WTC11 (cell line): ENCODE measurements around the gene EBP. TPM values are rescaled to one million over a fixed set of nuclear protein-coding genes. Genes with fewer than 3 reads are reported as not detected.

Source experiments
- ATAC-seq: fragments of 200-7000 bp; cut with Tn5 transposase; 2 replicates; pipeline ENCODE4 v1.10.0; 2021; ENCODE audit warnings: mild to moderate bottlenecking, moderate library complexity
- CTCF ChIA-PET: fragments of 300-600 bp; sonication (Branson Sonifier 250); formaldehyde crosslinking; loops from one replicate; lab custom pipeline; 2021; ENCODE audit warnings: antibody characterized with exemption; lab: Charles Lee
- POLR2A ChIA-PET: fragments of 350-600 bp; sonication (Branson Sonifier 250); formaldehyde crosslinking; loops from one replicate; lab custom pipeline; 2021; ENCODE audit warnings: antibody characterized with exemption; lab: Charles Lee
- DNase-seq: peaks from one replicate; pipeline ENCODE4 v3.0.0; 2021; ENCODE audit warnings: low spot score
- H3K27ac Mint-ChIP-seq: 2 replicates; pipeline ENCODE4 v1.8.0; 2021; ENCODE audit warnings: mixed read lengths
- H3K27me3 Mint-ChIP-seq: 2 replicates; pipeline ENCODE4 v1.8.0; 2021; ENCODE audit warnings: low read depth, mild to moderate bottlenecking, moderate library complexity, mixed read lengths
- H3K36me3 Mint-ChIP-seq: 2 replicates; pipeline ENCODE4 v1.8.0; 2021; ENCODE audit warnings: mixed read lengths
- H3K4me1 Mint-ChIP-seq: 2 replicates; pipeline ENCODE4 v1.8.0; 2022; ENCODE audit warnings: mixed read lengths
- H3K4me3 Mint-ChIP-seq: 2 replicates; pipeline ENCODE4 v1.8.0; 2021; ENCODE audit warnings: mild to moderate bottlenecking, moderate library complexity, mixed read lengths
- H3K9me3 Mint-ChIP-seq: 2 replicates; pipeline ENCODE4 v1.8.0; 2021; ENCODE audit warnings: mixed read lengths
- ATF1 ChIP-seq: sonication (generic); formaldehyde crosslinking; IDR thresholded peaks from 2 replicates; pipeline ENCODE4 v1.8.1; 2023; ENCODE audit warnings: mild to moderate bottlenecking, moderate library complexity, missing genetic modification reagents
- EMX1 ChIP-seq: fragments of 250-450 bp; sonication (Bioruptor Pico); IDR thresholded peaks from 2 replicates; pipeline ENCODE4 v1.8.0; 2021; ENCODE audit warnings: mild to moderate bottlenecking
- ESRRA ChIP-seq: sonication (generic); formaldehyde crosslinking; IDR thresholded peaks from 2 replicates; pipeline ENCODE4 v1.8.1; 2022; ENCODE audit warnings: mild to moderate bottlenecking, missing genetic modification reagents, borderline replicate concordance
- FOXJ3 ChIP-seq: sonication (generic); formaldehyde crosslinking; IDR thresholded peaks from 2 replicates; pipeline ENCODE4 v1.9.0; 2021; ENCODE audit warnings: missing genetic modification reagents, mild to moderate bottlenecking, borderline replicate concordance
- GTF2I ChIP-seq: fragments of 250-450 bp; sonication (Bioruptor Pico); conservative IDR thresholded peaks from 2 replicates; pipeline ENCODE4 v1.4.0; 2021; ENCODE audit warnings: mild to moderate bottlenecking
- JAZF1 ChIP-seq: fragments of 250-450 bp; sonication (Bioruptor Pico); IDR thresholded peaks from 2 replicates; pipeline ENCODE4 v1.9.0; 2021; ENCODE audit warnings: moderate library complexity, mild to moderate bottlenecking, inconsistent platforms
- JUN ChIP-seq: sonication (generic); formaldehyde crosslinking; IDR thresholded peaks from 2 replicates; pipeline ENCODE4 v1.8.0; 2023; ENCODE audit warnings: mild to moderate bottlenecking, missing genetic modification reagents
- KAT7 ChIP-seq: sonication (generic); formaldehyde crosslinking; IDR thresholded peaks from 2 replicates; pipeline ENCODE4 v1.8.1; 2023; ENCODE audit warnings: missing genetic modification reagents, mild to moderate bottlenecking, borderline replicate concordance
- NFE2L1 ChIP-seq: sonication (generic); formaldehyde crosslinking; IDR thresholded peaks from 2 replicates; pipeline ENCODE4 v1.8.1; 2023; ENCODE audit warnings: missing genetic modification reagents
- NFYB ChIP-seq: sonication (generic); formaldehyde crosslinking; conservative IDR thresholded peaks from 2 replicates; pipeline ENCODE4 v1.8.0; 2022; ENCODE audit warnings: low read depth, missing genetic modification reagents
- NR3C1 ChIP-seq: sonication (generic); formaldehyde crosslinking; conservative IDR thresholded peaks from 2 replicates; pipeline ENCODE4 v1.8.1; 2023; ENCODE audit warnings: low read depth, mild to moderate bottlenecking, missing genetic modification reagents
- STAT6 ChIP-seq: sonication (generic); formaldehyde crosslinking; conservative IDR thresholded peaks from 2 replicates; pipeline ENCODE4 v1.8.1; 2023; ENCODE audit warnings: mild to moderate bottlenecking, low read depth, missing genetic modification reagents, moderate library complexity
- ZNF232 ChIP-seq: sonication (generic); formaldehyde crosslinking; IDR thresholded peaks from 2 replicates; pipeline ENCODE4 v1.8.0; 2022; ENCODE audit warnings: mild to moderate bottlenecking, missing genetic modification reagents
- ZNF263 ChIP-seq: sonication (generic); formaldehyde crosslinking; IDR thresholded peaks from 2 replicates; pipeline ENCODE4 v1.8.1; 2022; ENCODE audit warnings: low read depth, mild to moderate bottlenecking, moderate library complexity, missing genetic modification reagents
- ZNF281 ChIP-seq: sonication (generic); formaldehyde crosslinking; IDR thresholded peaks from 2 replicates; pipeline ENCODE4 v1.8.0; 2023; ENCODE audit warnings: mild to moderate bottlenecking, missing genetic modification reagents
- ZNF317 ChIP-seq: sonication (generic); formaldehyde crosslinking; IDR thresholded peaks from 2 replicates; pipeline ENCODE4 v1.8.1; 2023; ENCODE audit warnings: low read depth, mild to moderate bottlenecking, moderate library complexity, missing genetic modification reagents, borderline replicate concordance
- ZNF396 ChIP-seq: fragments of 250-450 bp; sonication (Bioruptor Pico); IDR thresholded peaks from 2 replicates; pipeline ENCODE4 v1.8.0; 2021; ENCODE audit warnings: mild to moderate bottlenecking, moderate library complexity, borderline replicate concordance
- total RNA-seq: library from RNA; stranded (reverse); gene quantifications from 3 replicates; pipeline ENCODE4 v1.2.3, GENCODE V29; 2021
- TF ChIP-seq, protein P1 (sequence below): sonication (generic); formaldehyde crosslinking; IDR thresholded peaks from 2 replicates; pipeline ENCODE4 v1.8.1; 2022; ENCODE audit warnings: low read depth, missing genetic modification reagents, borderline replicate concordance
- TF ChIP-seq, protein P2 (sequence below): sonication (generic); formaldehyde crosslinking; IDR thresholded peaks from 2 replicates; pipeline ENCODE4 v1.8.1; 2023; ENCODE audit warnings: mild to moderate bottlenecking, missing genetic modification reagents, moderate library complexity

EBP gene
- total RNA-seq, 1 experiment from 2014 or later, result 129 TPM

DNA sequence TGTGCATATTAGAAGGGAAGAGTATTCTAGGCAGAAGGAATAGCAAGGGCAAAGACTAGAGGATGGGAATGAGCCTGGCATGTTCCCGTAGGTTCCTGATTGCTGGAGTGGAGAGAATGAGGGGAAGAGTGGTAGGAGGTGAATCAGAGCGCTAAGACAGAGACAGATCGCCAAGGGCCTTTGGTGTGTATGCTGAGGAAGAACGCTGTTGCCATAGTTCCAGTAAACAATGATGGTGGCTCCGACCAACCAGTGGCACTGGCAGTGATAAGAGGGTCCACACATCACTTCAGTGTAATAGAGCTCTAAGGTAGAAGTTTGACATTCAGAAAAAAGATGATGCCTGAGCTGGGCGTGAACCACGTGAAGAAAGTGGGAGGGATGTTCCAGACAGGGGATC, 18.9 kb downstream of the EBP start:
- POLR2A ChIA-PET, result no interaction called here
- Mint-ChIP-seq H3K4me3 (peak overlapping the region; percentile 84), H3K36me3 (peaks cover 5% of the 10 kb centered on the region), H3K27me3 (no peaks in the 10 kb centered on the region), H3K4me1 (peaks cover 7% of the 10 kb centered on the region), H3K9me3 (no peaks in the 10 kb centered on the region), H3K27ac (peak overlapping the region; percentile 90)
- CTCF ChIA-PET, result interaction anchor here (0.8 to 1.2 kb wide), 2 partner anchors 8 to 18 kb away, joined by 3 to 4 read pairs; no protein-coding TSS in a partner anchor
- ATAC-seq (no peak), DNase-seq (no peak)
- TF ChIP-seq FOXJ3 (CRISPR knock-in tag), result no peak
- no peak for TF ChIP-seq JUN (CRISPR knock-in tag)
- TF ChIP-seq NFYB (CRISPR knock-in tag), result no peak
- TF ChIP-seq ZNF263 (CRISPR knock-in tag), result no peak
- no peak for TF ChIP-seq NR3C1 (CRISPR knock-in tag)
- TF ChIP-seq NFE2L1 (CRISPR knock-in tag), result no peak
- no peak for TF ChIP-seq STAT6 (CRISPR knock-in tag)
- TF ChIP-seq ZNF396 (CRISPR knock-in tag), result no peak
- TF ChIP-seq EMX1, result no peak
- TF ChIP-seq, protein P1, sequence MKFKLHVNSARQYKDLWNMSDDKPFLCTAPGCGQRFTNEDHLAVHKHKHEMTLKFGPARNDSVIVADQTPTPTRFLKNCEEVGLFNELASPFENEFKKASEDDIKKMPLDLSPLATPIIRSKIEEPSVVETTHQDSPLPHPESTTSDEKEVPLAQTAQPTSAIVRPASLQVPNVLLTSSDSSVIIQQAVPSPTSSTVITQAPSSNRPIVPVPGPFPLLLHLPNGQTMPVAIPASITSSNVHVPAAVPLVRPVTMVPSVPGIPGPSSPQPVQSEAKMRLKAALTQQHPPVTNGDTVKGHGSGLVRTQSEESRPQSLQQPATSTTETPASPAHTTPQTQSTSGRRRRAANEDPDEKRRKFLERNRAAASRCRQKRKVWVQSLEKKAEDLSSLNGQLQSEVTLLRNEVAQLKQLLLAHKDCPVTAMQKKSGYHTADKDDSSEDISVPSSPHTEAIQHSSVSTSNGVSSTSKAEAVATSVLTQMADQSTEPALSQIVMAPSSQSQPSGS, result no peak
- no peak for TF ChIP-seq ZNF232 (CRISPR knock-in tag)

DNA sequence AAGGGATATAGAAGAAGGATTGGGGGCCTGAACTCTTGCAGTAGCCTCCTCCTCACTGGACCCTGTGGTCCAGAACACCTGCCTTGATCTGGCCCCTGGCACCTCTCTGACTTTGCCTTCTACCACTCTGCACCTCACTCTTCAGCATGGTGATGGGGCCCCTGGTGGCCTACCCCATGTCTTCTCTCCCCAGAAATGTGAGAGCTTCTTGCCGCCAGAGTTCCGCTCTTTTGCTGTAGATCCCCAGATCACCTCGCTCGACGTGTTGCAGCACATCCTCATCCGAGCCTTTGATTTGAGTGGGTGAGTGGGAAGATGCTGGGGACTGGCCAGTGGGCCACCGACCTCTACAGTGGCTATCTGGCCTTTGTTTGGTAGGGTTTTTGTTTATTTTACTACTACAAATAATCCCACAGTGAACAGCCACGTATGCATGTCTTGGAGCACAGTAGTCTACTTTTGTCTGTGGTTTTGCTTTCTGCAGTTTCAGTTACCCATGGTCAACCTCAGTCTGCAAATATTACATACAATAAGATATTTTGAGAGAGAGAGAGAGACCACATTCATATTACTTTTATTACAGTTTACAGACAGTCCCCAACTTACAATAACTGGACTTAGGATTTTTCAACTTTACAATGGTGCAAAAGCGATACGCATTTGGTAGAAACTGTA, 19.7 kb downstream of the EBP start:
- Mint-ChIP-seq H3K9me3 (no peaks in the 10 kb centered on the region), H3K4me1 (peaks cover 7% of the 10 kb centered on the region), H3K27ac (no peak overlapping the region), H3K27me3 (no peaks in the 10 kb centered on the region), H3K36me3 (peaks cover 6% of the 10 kb centered on the region)
- ATAC-seq (no peak), DNase-seq (no peak)
- ChIA-PET POLR2A (no interaction called here), CTCF (no interaction called here)
- TF ChIP-seq STAT6 (CRISPR knock-in tag), result no peak
- TF ChIP-seq JAZF1, result no peak
- TF ChIP-seq ZNF396 (CRISPR knock-in tag), result no peak
- no peak for TF ChIP-seq ZNF317
- no peak for TF ChIP-seq ESRRA
- TF ChIP-seq ZNF281 (CRISPR knock-in tag), result no peak
- TF ChIP-seq, protein P1, result no peak
- no peak for TF ChIP-seq ATF1 (CRISPR knock-in tag)
- TF ChIP-seq, protein P2, sequence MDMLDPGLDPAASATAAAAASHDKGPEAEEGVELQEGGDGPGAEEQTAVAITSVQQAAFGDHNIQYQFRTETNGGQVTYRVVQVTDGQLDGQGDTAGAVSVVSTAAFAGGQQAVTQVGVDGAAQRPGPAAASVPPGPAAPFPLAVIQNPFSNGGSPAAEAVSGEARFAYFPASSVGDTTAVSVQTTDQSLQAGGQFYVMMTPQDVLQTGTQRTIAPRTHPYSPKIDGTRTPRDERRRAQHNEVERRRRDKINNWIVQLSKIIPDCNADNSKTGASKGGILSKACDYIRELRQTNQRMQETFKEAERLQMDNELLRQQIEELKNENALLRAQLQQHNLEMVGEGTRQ (CRISPR knock-in tag), result no peak
- TF ChIP-seq KAT7, result no peak
- no peak for TF ChIP-seq GTF2I (CRISPR knock-in tag)
- TF ChIP-seq, all 79 proteins: peak for 0
- no peak overlapping the region for H3K4me3 Mint-ChIP-seq
